IPS-18c (cell line): ENCODE measurements around the gene PDGFC.

Source experiments
- H3K4me3 ChIP-seq: 2 replicates; pipeline ENCODE4 v1.7.0; 2013; ENCODE audit warnings: low read depth, mild to moderate bottlenecking, low read length, moderate library complexity; ENCODE audit not compliant: insufficient read depth
- H3K9me3 ChIP-seq: one replicate; pipeline ENCODE4 v1.6.1; 2013; ENCODE audit warnings: mild to moderate bottlenecking, low read length, moderate library complexity; ENCODE audit not compliant: control insufficient read depth, insufficient read depth

The PDGFC gene

DNA sequence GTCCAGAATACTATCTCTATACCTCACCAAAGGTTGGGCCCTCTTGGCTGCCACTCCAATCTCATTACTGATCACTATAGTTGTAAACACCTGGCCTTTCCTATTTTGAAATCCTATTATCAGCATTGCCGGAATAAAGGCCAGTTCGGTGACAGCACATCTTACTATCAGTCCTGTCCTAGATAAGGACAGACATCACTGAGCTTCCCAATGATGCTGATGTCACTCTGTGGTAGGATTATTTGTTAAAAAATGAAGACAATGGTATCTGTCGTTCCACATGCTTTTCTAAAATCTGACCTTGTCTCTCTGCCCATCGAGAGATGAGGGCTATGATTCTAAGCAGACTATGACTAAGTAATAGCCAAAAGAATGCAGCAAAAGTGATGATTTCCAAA lies 260.4 kb downstream of the PDGFC start:
- Histone ChIP-seq H3K9me3 (no peaks in the 10 kb centered on the region), H3K4me3 (no peak overlapping the region)
